H9 (cell line): Measurements from ENCODE around the gene SPTAN1. TPM values are rescaled to one million over a fixed set of nuclear protein-coding genes. Genes with fewer than 3 reads are reported as not detected.

Experiments
- DNase-seq: peaks from one replicate; pipeline ENCODE4 v3.0.0-alpha.2; 2017
- H2AFZ ChIP-seq: one replicate; pipeline ENCODE4 v1.6.1; 2013; ENCODE audit warnings: mild to moderate bottlenecking, low read length, control low read depth, moderate library complexity
- H2AK5ac ChIP-seq: 2 replicates; pipeline ENCODE4 v1.6.1; 2013; ENCODE audit warnings: low read length, control low read depth, mixed read lengths; ENCODE audit not compliant: insufficient read length
- H2BK120ac ChIP-seq: one replicate; pipeline ENCODE4 v1.6.1; 2013; ENCODE audit warnings: low read depth, mild to moderate bottlenecking, low read length, control low read depth, inconsistent platforms; ENCODE audit not compliant: poor library complexity, severe bottlenecking
- H2BK12ac ChIP-seq: 2 replicates; pipeline ENCODE4 v1.6.1; 2013; ENCODE audit warnings: low read length, control low read depth, mixed read lengths, low read depth; ENCODE audit not compliant: insufficient read length
- H2BK15ac ChIP-seq: 2 replicates; pipeline ENCODE4 v1.6.1; 2013; ENCODE audit warnings: low read depth, low read length, control low read depth
- H2BK20ac ChIP-seq: one replicate; pipeline ENCODE4 v1.6.1; 2013; ENCODE audit warnings: low read depth, mild to moderate bottlenecking, low read length, control low read depth, inconsistent platforms; ENCODE audit not compliant: poor library complexity, severe bottlenecking
- H2BK5ac ChIP-seq: 2 replicates; pipeline ENCODE4 v1.6.1; 2013; ENCODE audit warnings: low read length, control low read depth, mixed read lengths; ENCODE audit not compliant: insufficient read length
- H3K14ac ChIP-seq: 2 replicates; pipeline ENCODE4 v1.6.1; 2013; ENCODE audit warnings: low read length, control low read depth; ENCODE audit not compliant: insufficient read depth
- H3K18ac ChIP-seq: 2 replicates; pipeline ENCODE4 v1.6.1; 2013; ENCODE audit warnings: low read depth, mild to moderate bottlenecking, mixed read lengths, low read length, control low read depth; ENCODE audit not compliant: insufficient read length
- H3K23ac ChIP-seq: 2 replicates; pipeline ENCODE4 v1.6.1; 2013; ENCODE audit warnings: low read length, control low read depth, mixed read lengths, low read depth; ENCODE audit not compliant: insufficient read length
- H3K23me2 ChIP-seq: 2 replicates; pipeline ENCODE4 v1.6.1; 2013; ENCODE audit warnings: low read depth, mild to moderate bottlenecking, mixed read lengths, low read length, control low read depth; ENCODE audit not compliant: insufficient read length, poor library complexity, severe bottlenecking
- H3K27ac ChIP-seq: 2 replicates; pipeline ENCODE4 v1.5.1; 2013; ENCODE audit warnings: low read length, control low read depth, mixed read lengths, low read depth; ENCODE audit not compliant: insufficient read length
- H3K27me3 ChIP-seq: 2 replicates; pipeline ENCODE4 v1.6.1; 2013; ENCODE audit warnings: low read length, control low read depth, inconsistent platforms; ENCODE audit not compliant: insufficient read depth
- H3K4ac ChIP-seq: 2 replicates; pipeline ENCODE4 v1.6.1; 2013; ENCODE audit warnings: low read depth, mild to moderate bottlenecking, control low read depth, inconsistent platforms, low read length, moderate library complexity
- H3K4me1 ChIP-seq: 2 replicates; pipeline ENCODE4 v1.6.1; 2013; ENCODE audit warnings: low read length, control low read depth, inconsistent platforms; ENCODE audit not compliant: insufficient read depth
- H3K4me2 ChIP-seq: 2 replicates; pipeline ENCODE4 v1.6.1; 2013; ENCODE audit warnings: low read length, control low read depth, mixed read lengths; ENCODE audit not compliant: insufficient read length, insufficient read depth
- H3K56ac ChIP-seq: 2 replicates; pipeline ENCODE4 v1.6.1; 2013; ENCODE audit warnings: low read depth, mild to moderate bottlenecking, mixed read lengths, low read length, control low read depth; ENCODE audit not compliant: insufficient read length
- H3K79me1 ChIP-seq: 2 replicates; pipeline ENCODE4 v1.6.1; 2013; ENCODE audit warnings: low read depth, mild to moderate bottlenecking, moderate library complexity, low read length, control low read depth, inconsistent platforms; ENCODE audit not compliant: insufficient read depth, poor library complexity, severe bottlenecking
- H3K79me2 ChIP-seq: 2 replicates; pipeline ENCODE4 v1.6.1; 2013; ENCODE audit warnings: low read length, control low read depth, inconsistent platforms; ENCODE audit not compliant: insufficient read depth
- H3K9ac ChIP-seq: 2 replicates; pipeline ENCODE4 v1.6.1; 2013; ENCODE audit warnings: low read length, control low read depth, mixed read lengths; ENCODE audit not compliant: insufficient read length; ENCODE audit errors: extremely low read depth
- H3K9me3 ChIP-seq: one replicate; pipeline ENCODE4 v1.6.1; 2013; ENCODE audit warnings: low read depth, low read length, inconsistent platforms; ENCODE audit not compliant: control insufficient read depth
- H3T11ph ChIP-seq: one replicate; pipeline ENCODE4 v1.6.1; 2013; ENCODE audit warnings: mild to moderate bottlenecking, low read length, control low read depth, inconsistent platforms
- H4K20me1 ChIP-seq: one replicate; pipeline ENCODE4 v1.6.1; 2013; ENCODE audit not compliant: control insufficient read depth, insufficient read length, insufficient read depth
- H4K5ac ChIP-seq: 2 replicates; pipeline ENCODE4 v1.6.1; 2013; ENCODE audit warnings: low read depth, mild to moderate bottlenecking, mixed read lengths, low read length, control low read depth; ENCODE audit not compliant: insufficient read length
- H4K8ac ChIP-seq: replicated peaks from 2 replicates; pipeline ENCODE4 v1.6.1; 2013; ENCODE audit warnings: low read length, control low read depth, mixed read lengths, low read depth; ENCODE audit not compliant: insufficient read length
- H4K91ac ChIP-seq: 2 replicates; pipeline ENCODE4 v1.6.1; 2013; ENCODE audit warnings: low read depth, mild to moderate bottlenecking, moderate library complexity, mixed read lengths, low read length, control low read depth; ENCODE audit not compliant: insufficient read length
- H3K27ac Mint-ChIP-seq, 3 experiments: 2 replicates in 2 of 3; 3 replicates in 1 of 3; pipeline ENCODE4 v1.8.0; 2020 to 2021; ENCODE audit warnings: mixed read lengths in 3 of 3, mild to moderate bottlenecking in 1 of 3, moderate library complexity in 1 of 3
- H3K27me3 Mint-ChIP-seq: 2 replicates; pipeline ENCODE4 v1.8.0; 2021; ENCODE audit warnings: low read depth, mild to moderate bottlenecking, moderate library complexity, mixed read lengths
- H3K36me3 Mint-ChIP-seq, 3 experiments: 2 replicates in 2 of 3; 3 replicates in 1 of 3; pipeline ENCODE4 v1.8.0; 2020 to 2021; ENCODE audit warnings: low read depth in 3 of 3, mixed read lengths in 3 of 3; ENCODE audit not compliant: insufficient read depth in 1 of 3
- H3K4me1 Mint-ChIP-seq, 2 experiments: 2 replicates each; pipeline ENCODE4 v1.8.0; 2020; ENCODE audit warnings: mixed read lengths in 2 of 2
- H3K4me3 Mint-ChIP-seq, 2 experiments: 2 replicates in 1 of 2; 3 replicates in 1 of 2; pipeline ENCODE4 v1.8.0; 2020 to 2021; ENCODE audit warnings: mild to moderate bottlenecking in 2 of 2, mixed read lengths in 2 of 2, moderate library complexity in 1 of 2
- H3K9me3 Mint-ChIP-seq, 2 experiments: 2 replicates in 1 of 2; 3 replicates in 1 of 2; pipeline ENCODE4 v1.8.0; 2020; ENCODE audit warnings: mild to moderate bottlenecking in 2 of 2, mixed read lengths in 2 of 2, moderate library complexity in 1 of 2
- WGBS: extraction: QIAGEN DNeasy Blood & Tissue Kit; methylation state at CpG from one replicate; pipeline ENCODE4 v1.1.7; 2013; ENCODE audit warnings: missing lambda C conversion rate, low lambda C conversion rate, mixed read lengths; ENCODE audit not compliant: insufficient read length; ENCODE audit errors: extremely low coverage; 5-methylcytosine and 5-hydroxymethylcytosine counted together
- total RNA-seq: library from RNA; stranded (reverse); gene quantifications from 2 replicates; pipeline ENCODE4 v1.2.1, GENCODE V29; 2021
- TF ChIP-seq, protein P1 (sequence below): fragments of 200-600 bp; sonication (generic); conservative IDR thresholded peaks from 3 replicates; pipeline ENCODE4 v1.8.0; 2021; ENCODE audit warnings: antibody characterized with exemption, mild to moderate bottlenecking

Gene SPTAN1
- total RNA-seq, 1 experiment from 2014 or later: 213 TPM

DNA sequence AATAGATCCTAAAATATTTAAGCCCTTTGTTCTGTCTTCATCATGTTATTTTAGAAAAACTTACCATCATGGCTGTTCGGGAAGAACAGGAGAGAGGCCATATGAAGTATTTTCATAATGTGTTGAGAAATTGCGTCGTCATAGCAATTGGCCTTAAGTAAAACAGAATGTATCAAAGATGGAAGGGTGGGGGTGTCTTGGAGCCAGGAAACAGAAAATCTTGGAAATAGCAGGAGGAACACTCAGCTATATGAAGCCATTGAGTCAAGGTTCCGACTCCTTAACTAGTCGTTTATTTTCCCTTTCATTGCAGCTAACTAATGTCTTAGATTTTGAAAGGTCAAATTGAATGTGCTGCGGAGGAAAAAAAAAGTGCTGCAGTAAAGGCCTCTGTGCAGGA is 1.3 kb downstream of the SPTAN1 start:
- peaks cover 17 to 30% of the 10 kb centered on the region in 2 experiments for H3K4me1 Mint-ChIP-seq
- peaks cover 5% of the 10 kb centered on the region for H3K23me2 ChIP-seq
- H2BK5ac ChIP-seq: no peak overlapping the region
- H4K20me1 ChIP-seq: no peaks in the 10 kb centered on the region
- H3K27me3 Mint-ChIP-seq: peaks cover 3% of the 10 kb centered on the region; the same call in 1 of the 2 replicates
- no peak overlapping the region for H2AFZ ChIP-seq
- no peak overlapping the region for H3K27ac ChIP-seq
- H4K8ac ChIP-seq: no peak overlapping the region
- no peak overlapping the region for H4K5ac ChIP-seq
- no peak overlapping the region for H2BK12ac ChIP-seq
- TF ChIP-seq, protein P1, sequence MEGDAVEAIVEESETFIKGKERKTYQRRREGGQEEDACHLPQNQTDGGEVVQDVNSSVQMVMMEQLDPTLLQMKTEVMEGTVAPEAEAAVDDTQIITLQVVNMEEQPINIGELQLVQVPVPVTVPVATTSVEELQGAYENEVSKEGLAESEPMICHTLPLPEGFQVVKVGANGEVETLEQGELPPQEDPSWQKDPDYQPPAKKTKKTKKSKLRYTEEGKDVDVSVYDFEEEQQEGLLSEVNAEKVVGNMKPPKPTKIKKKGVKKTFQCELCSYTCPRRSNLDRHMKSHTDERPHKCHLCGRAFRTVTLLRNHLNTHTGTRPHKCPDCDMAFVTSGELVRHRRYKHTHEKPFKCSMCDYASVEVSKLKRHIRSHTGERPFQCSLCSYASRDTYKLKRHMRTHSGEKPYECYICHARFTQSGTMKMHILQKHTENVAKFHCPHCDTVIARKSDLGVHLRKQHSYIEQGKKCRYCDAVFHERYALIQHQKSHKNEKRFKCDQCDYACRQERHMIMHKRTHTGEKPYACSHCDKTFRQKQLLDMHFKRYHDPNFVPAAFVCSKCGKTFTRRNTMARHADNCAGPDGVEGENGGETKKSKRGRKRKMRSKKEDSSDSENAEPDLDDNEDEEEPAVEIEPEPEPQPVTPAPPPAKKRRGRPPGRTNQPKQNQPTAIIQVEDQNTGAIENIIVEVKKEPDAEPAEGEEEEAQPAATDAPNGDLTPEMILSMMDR: no peak
- no peak overlapping the region for H2BK20ac ChIP-seq
- H3K27me3 ChIP-seq: no peaks in the 10 kb centered on the region
- no peak overlapping the region for H3T11ph ChIP-seq
- H3K4me3 Mint-ChIP-seq: no peak overlapping the region
- no peak overlapping the region for H3K4ac ChIP-seq
- no peak overlapping the region for H3K27ac Mint-ChIP-seq
- no peaks in the 10 kb centered on the region; a peak in 1 of 5 replicates for H3K9me3 Mint-ChIP-seq
- no peaks in the 10 kb centered on the region for H3K79me1 ChIP-seq
- no peaks in the 10 kb centered on the region for H3K9me3 ChIP-seq
- no peak overlapping the region for H3K9ac ChIP-seq
- H3K56ac ChIP-seq: no peak overlapping the region
- no peak overlapping the region for H2AK5ac ChIP-seq
- H2BK15ac ChIP-seq: no peak overlapping the region
- H2BK120ac ChIP-seq: no peak overlapping the region
- H3K14ac ChIP-seq: no peak overlapping the region
- no peak overlapping the region for H3K23ac ChIP-seq
- H3K79me2 ChIP-seq: peaks cover 1% of the 10 kb centered on the region; the same call in 1 of the 2 replicates
- peak overlapping the region; percentile 90 for H3K4me2 ChIP-seq
- peaks cover 0 to 4% (median 0%) of the 10 kb centered on the region in 3 experiments; a peak in 1 of 7 replicates for H3K36me3 Mint-ChIP-seq
- DNase-seq: no peak
- H3K18ac ChIP-seq: no peak overlapping the region
- no peak overlapping the region for H4K91ac ChIP-seq
- WGBS: no CpG with 5 or more reads among the region's 6 CpGs
- H3K4me1 ChIP-seq: peaks cover 9% of the 10 kb centered on the region
